ENCODE results near the gene HS6ST1.

Gene HS6ST1

DNA sequence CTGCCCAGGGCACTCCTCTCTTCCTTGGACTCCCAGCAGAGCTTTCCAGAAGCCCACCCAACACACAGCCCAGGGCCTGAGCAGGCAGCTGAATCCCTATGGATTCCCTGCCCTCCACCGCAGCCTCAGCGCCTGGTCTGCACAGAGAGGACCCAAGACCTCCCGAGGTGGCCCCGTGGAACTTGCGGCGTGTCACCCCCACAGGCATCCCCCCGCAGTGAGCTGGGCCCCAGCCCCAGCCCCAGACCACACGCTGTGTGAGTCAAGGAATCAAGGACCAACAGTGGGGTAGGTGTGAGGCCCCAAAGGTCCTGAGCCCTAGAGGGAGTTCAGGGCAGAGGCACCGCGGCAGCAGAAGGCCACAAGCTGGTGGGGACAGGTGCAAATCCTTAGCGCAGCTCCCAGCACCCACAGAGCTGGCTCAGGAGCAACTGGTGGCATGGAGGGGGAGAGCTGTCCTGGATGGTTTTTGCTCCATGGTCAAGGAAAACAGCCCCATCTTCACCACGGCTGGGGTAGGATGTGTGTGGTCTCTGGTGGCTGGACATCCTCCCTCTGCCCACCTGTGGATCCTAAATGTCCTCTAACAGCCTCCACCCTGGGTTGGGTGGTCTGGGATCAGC, 8.5 kb downstream of the HS6ST1 start:
- DNase-seq (ENCODE audit: low read depth in 2 of 2) = no peak

DNA sequence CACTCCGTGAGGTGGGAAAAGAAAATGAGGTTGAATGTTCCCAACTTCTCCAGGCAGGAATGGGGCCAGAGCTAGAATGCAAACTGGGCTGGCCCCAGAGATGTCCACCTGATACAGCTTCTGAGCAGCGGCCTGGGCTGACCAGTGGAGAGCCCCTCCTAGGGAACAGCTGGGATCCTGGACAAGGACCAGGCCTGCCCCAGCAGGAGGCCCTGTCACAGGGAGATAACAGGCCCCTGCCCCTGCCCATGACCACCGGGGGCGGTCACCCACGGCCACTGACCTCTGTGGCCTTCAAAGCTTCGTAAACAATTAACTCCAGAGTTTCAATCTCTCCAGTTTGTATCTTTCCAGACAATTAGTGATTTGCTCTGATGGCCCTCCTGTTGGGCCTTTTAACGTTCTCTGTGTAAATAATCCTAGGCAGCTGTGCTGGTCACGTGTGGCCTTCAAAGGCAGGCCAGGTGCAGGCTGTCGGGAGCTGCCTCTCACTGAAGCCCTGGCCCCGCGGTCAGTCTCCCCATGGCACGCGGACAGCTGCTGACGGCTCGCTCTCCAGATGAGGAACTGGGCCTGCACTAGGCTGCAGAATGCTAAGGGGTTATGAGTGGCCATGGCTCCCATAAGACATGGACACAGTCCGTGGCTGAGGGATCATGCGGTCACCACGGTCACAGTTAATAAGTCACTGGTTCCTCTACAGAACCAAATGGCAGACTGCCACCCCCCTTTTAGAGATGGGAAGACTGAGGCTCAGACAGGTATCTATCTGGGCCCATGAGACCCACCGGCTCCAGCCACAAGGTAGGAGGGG, 9.2 kb downstream of the HS6ST1 start:
- DNase-seq (ENCODE audit: low read depth in 2 of 2) = no peak

DNA sequence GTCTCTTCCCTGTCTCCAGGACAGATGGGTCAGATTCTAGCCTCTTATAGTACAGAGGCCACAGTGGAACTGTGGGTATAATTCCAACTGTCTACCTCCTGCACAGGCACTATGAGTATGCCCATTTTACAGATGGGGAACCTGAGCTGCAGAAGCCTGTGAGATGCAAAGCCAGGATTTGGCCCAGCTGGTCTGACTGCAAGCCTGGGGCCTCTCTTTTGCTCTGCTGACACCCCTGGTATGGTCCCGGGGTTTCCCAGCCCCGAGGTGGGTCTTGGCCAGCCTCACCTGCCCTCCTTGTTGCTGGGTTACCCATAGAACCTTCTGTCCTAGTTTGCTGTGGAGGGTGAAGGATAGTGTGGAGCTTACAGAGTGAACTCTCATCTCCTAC, 9.8 kb downstream of the HS6ST1 start:
- DNase-seq (ENCODE audit: low read depth in 2 of 2) = no peak

DNA sequence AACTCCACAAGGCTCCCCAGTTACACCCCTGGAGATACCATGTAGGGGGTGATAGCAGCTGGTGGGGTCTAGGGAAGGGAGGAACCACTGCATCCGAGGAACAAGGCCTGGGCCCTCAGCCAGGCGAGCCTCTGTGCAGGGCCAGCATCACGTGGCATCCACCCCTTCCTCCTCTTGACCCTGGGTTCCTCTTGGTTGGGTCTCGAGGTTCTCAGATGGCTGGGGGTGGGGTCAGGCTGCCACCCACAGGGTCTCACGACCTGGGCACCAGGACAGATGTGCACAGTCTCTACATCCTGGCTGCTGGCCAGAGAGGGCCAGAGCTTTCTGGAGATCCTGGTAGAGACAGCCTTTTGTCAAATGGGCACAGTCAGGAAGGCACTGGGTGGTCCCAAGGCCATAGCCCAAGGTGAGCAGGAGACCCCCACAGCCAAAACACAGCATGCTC, 10.4 kb downstream of the HS6ST1 start:
- DNase-seq (ENCODE audit: low read depth in 2 of 2) = no peak

DNA sequence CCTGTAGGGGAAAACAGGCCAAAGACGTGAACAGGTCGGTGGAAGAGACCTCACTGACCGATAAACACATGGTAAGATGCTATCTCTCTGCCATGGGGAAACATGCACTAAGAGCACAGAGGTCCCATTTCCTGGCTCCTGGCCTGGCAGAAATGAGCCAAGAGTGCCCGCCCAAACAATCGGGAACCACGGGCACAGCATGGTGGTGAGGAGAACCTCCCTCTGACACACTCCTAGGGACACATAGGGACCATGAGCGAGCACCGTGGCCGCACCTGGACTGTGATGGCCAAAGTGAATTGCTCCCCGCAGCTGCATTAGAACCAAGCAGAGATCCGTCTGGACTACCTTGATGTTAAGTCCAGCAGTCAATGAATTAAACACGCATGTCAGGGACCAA, 11.1 kb downstream of the HS6ST1 start:
- DNase-seq (ENCODE audit: low read depth in 2 of 2) = no peak

DNA sequence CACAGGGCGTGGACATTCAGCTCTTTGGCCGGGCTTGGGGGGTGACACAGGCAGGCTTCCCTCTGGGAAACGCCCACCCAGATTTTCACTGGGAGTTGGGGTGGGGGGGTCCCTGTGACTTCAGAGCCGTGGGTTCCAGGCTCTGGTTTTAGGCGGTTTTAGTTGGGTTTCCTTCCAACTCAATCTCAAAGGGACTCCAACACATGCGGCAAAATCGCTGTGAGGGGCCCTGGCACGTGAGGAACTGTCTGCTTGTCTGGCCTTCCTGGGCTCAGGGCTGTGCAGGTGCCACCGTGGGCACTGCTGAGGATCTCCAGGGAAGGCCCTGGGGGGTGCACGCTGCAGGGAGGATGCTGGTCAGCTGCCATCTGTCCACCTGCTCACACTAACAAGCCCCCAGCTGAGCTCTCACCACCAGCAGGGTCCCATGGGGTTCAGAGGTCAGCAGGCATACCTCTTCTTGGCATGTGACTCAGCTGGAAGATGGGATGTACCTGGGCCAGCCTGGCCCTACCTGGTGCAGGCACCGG, 11.7 kb downstream of the HS6ST1 start:
- no peak for DNase-seq (ENCODE audit: low read depth in 2 of 2)

DNA sequence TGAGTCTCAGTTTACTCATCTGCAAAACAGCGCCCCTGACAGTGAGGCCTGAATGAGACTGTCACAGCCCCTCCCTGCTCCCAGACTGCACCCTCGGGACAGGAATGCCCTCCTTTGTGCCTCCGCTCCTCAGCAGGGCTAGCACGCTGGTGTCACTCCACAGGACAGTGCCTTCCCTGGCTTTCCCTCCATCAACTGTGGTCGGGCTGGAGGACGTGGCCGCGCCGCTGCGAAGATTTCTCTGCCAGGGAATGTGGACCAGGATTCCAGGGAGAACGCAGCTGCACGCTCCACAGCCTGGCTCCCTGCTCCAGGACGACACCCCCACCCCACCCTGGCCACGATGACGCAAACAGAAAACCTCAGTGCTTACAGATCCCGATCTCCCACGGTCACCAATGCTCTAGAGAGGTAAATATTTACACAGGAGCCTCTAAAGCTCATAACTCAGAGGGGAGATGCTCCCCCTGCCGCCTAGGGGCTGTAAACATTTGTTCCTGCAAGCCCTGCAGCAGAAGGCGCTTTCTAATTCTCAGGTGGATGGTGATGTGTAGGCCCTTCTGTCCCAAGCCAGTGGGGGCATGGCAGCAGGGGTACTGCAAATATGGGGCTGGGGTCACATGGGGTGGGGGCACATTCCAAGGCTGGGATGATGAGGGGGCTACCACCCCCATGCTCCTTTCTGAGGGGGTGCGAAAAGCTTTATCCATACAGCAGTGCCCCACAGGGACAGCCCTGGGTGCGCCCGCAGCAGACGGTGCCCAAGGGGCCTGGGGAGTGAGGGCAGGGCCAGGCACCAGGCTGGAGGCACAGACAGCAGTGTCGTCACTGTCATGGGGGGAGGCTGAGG, 12.4 kb downstream of the HS6ST1 start:
- DNase-seq (ENCODE audit: low read depth in 2 of 2) = no peak

DNA sequence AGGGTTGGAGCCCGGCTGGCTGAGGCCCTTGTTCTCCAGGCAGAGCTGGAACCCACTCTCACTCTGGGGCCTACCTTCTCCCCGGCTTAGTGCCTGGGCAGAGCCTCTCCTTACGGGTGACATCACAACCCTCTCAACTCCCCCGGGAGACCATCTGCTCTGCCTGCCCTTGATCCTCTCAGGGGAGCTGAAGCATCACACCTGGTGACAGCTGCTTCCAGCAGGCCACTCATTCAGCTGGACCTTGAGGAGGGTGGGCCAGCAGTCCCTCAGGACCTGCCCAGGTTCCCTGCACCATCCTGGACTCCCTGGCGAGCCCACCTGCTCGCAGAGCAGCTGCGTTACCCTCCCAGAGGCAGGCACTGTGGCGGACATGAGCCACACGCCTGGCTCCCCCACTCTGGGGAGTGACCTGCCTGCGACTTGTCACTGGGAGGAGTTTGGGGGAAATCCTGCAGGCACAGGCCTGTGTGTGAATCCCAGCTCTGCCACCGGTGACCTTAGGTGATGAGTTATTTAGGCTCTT, 13.1 kb downstream of the HS6ST1 start:
- DNase-seq (ENCODE audit: low read depth in 2 of 2) = no peak

DNA sequence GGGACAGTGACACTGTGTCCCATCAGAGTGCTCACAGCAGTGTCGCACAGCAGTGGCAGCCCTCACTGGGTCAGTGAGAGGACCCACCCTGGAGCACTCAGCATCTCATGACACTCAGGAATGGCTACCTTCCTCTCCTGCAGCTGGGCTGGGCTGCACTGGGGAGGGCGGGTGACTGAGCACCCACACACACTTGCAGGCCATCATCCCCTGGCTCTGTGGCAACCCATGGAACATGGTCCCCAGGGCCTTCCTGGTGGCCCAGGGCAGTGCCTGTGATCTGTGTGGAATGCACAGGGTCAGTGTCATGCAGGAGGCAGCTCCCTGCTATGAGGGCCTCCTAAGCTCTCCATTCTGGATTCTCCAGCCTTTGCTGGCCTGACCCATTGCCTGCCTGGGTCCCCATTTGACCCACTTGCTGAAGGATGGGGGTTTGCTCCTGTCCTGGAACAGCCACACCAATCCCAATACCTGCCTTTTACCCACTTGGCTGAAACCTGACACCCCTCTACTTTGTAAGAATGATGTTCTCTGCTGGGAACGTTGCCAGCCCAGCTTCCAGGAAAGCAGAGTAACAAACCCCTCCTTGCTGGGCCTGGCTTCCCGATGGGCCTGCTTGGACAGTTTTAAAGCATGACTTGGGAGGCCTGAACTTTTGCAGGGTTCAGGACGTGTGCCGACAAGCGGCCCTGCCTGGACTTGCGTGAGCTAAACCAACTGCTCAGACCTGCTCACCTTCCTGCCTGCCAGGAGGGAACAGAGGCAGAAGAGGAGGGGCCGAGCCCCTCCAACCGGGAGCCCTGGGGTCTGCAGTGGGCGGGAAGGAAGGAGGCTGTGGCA, 13.7 kb downstream of the HS6ST1 start:
- no peak for DNase-seq (ENCODE audit: low read depth in 2 of 2)

DNA sequence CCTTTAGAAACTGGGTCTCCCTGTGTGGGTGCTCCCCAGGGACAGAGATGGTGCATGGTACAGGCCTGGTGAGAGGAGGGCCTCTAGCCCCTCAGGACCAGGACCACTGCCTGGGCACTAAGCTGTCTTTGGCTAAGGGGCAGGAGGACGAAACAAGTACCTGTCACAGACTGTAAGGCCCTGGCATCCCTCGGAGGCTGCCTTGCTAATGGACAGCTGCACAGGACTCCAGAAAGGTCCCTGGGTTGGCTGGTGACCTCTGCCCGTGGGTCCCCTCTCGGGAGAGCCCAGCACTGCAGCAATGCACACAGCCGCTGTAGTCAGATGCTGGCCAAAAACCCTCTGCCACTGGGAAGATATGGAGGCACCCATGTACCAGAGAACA, 14.3 kb downstream of the HS6ST1 start:
- no peak for DNase-seq (ENCODE audit: low read depth in 2 of 2)

DNA sequence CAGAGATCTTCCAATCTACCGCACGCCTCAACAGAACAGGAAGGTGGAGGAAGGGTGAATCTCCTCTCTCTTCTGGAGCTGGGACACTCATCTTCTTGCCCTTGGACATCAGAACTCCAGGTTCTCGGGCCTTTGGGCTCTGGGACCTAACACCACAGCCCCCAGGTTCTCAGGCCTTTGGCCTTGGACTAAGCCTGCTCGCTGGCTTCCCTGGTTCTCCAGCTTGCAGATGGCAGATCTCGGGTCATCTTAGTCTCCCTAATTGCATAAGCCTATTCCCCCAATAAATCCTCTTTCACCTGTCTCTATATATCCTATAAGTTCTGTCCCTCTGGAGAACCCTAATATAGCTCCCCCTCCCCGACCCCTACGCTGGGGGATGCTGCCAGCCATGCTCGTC, 14.8 kb downstream of the HS6ST1 start:
- no peak for DNase-seq (ENCODE audit: low read depth in 2 of 2)

DNA sequence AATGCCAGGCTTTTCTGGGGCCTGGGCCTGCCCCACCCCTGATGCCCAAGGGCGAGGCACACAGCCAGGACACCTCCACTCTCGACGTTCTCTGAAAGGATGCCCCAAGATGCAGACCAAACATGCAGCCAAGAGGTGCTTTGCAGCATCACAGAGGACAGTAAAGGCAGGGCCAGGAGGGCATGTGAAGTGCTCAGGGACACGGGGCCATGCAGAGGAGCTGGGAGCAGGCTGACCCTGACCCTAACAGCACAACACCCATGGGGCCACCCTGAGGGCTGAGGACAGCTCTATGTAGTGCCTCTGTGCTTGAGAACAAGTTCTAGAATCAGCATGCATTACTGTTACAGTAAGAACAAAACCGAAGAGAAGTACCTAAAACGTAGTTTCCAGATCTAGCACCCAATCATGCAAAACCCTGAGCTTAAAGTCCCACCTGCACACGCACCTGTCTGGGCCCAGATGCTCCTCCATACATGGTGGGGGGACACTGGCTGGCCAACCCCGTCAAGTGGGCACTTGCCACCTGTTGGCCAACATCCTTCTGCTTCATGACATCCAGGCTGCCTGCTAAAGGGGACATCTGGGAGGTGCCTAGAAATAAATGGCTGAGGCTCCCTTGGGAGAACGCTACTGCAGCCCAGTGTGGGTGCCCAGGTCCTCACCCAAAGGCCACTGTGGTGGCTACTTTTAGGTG, 15.4 kb downstream of the HS6ST1 start:
- no peak for DNase-seq (ENCODE audit: low read depth in 2 of 2)

DNA sequence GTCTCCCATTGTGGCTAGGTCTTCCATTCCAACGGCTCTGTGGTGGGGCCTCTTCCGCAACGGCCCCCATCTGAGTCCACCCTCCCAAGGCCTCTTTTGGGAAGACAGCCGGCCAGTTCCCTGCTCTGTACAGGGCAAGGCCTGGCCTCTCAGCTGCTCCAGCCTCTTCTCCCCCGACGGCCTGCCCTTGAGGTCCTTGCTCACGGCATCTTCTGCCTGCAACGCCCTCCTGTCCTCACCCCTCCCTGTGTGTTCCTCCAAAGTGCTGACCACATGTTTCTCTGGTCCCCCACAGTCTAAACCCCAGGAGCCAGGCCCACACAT, 16.0 kb downstream of the HS6ST1 start:
- no peak for DNase-seq (ENCODE audit: low read depth in 2 of 2)

DNA sequence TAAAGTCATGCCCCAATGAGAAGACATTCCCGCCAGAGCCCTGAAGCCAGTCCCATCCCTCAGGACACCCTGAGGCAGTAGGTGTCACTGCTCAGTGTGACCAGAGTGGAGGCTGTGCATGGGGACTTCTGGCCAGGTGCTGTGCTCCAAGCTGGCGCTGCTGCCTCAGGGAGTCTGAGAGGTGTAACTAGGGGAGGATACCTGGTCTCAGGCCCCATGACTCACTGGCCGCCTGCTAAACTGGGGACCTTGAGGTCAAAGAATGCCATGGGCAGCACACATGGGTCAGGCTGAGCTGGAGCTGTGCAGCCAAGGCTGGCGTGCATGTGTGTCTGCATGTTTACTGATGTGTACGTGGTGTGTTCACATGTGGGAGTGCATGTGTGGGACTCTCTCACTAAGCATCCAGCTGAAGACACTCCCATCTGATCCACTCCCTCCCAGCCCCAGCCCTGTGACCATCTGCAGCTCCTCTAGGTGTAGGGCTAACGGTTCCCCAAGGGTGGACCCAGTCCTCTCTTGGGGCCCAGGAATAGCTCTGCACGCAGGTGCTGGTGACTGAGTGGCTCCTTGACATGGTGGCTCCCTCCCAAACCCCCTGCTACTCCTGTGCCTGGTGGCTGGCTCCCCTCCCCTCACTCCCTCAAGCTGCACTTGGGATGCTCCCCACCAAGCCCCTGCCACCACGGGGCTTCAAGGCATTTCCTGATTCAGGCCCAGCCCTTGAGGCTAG, 16.5 kb downstream of the HS6ST1 start:
- DNase-seq (ENCODE audit: low read depth in 2 of 2) = no peak

DNA sequence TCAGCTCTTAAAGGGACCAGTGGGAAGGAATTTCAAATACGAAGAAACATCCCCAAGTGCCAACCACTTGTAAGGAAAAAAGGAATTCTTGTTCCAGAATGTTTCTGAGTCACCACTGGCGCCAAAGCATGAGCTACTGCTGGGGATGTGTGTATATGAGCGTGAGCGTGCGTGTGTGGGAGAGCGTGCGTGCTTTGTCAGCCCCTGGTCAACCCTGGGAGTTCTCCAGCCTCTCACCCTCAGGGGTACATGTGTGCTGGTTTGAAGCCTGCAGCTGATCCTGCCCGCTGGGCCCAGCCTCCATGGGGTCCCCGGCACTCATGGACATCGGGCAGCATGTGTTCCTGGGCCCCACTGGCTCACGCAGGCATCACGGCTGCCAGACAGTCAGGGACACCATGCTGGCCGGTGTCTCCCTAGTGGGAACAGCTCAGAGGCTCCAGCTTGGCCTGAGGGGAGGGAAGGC, 17.1 kb downstream of the HS6ST1 start:
- DNase-seq (ENCODE audit: low read depth in 2 of 2) = no peak

DNA sequence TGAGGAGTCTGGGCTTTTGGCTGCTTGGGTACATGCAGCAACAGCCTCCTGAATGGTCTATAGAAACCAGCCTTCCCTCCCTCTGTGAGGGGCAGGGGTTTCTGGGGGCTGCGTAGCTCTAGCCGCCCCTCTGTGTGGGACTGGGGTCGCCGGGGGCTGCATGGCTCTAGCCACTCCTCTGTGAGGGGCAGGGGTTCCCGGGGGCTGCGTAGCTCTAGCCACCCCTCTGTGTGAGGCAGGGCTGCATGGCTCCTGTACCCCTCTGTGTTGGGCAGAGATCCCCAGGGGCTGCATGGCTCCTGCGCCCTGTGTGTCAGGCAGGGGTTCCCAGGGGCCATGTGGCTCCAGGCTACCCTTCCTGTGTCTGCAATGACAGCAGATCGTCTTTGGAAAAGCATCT, 17.6 kb downstream of the HS6ST1 start:
- no peak for DNase-seq (ENCODE audit: low read depth in 2 of 2)

DNA sequence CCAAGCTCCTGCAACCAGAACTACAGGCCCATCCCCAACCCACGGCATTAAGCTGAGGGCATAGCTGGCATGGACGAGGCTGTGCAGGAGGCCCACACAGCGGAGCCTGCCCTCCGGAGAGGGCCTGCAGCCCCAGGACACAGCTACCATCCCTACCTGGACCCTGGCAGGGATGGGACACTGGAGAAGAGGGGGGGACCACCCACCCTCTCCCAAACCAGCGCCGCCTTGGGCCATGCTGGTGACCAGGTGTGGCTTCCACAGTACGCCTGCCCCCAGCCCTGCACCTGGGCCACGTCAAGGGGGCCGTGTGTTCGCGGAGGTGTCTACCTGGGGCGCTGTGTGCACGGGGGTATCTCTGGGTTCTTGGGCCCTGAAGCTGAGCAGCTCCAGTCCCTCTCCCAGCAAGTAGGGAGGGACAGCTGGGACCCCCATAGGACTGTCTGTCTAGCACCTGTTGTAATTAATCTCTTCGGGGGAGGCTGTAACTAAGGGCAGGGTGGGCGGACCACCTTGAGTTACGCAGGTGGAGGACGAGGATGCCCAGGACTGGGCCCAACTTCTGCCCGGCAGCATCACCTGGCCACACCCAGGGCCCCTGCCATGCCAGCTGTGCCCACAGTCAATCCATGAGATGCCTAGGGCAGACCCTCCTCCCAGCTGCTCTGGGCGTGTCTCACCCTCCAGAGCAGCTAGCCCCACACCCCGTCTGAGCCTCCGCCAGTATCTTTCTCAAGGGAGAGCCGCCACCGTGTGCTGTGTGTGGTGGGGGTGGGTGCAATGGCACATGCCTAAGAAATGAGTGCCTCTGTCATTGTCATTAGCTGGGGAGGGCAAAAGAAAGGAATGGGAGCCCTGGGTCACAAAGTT, 18.3 kb downstream of the HS6ST1 start:
- no peak for DNase-seq (ENCODE audit: low read depth in 2 of 2)

DNA sequence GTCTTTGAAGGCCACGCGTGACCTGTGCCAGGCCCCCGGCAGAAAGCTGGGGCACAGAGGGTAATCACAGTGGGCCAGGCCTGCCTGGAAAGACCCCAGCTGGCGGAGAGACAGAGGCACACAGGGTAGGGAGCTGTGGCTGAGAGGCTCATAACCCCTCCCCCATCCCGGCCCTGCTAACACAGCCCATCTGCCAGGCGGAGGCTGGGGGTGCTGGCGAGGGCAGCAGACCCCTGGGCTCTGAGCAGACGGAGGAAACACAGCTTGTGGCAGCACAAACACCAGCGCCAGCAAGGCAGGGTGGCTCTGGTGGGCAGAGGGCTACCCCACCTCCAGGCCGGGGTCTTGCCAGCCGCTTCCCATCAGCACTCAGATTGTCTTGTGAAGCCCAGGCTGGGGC, 19.0 kb downstream of the HS6ST1 start:
- DNase-seq (ENCODE audit: low read depth in 2 of 2) = no peak

Measured in stimulated activated CD4-positive, alpha-beta T cell treated with anti-CD3 and anti-CD28 coated beads, Interleukin-15, amount 100 ng/mL, for 48 hours (primary cell).